HG03066 (cell line): ENCODE data around the gene MMP28.

Source experiments
- ATAC-seq: cut with Tn5 transposase; IDR thresholded peaks from one replicate; pipeline ENCODE4 v1.9.1; 2021; ENCODE audit warnings: low read depth; ENCODE audit not compliant: unreplicated experiment

MMP28 gene

DNA sequence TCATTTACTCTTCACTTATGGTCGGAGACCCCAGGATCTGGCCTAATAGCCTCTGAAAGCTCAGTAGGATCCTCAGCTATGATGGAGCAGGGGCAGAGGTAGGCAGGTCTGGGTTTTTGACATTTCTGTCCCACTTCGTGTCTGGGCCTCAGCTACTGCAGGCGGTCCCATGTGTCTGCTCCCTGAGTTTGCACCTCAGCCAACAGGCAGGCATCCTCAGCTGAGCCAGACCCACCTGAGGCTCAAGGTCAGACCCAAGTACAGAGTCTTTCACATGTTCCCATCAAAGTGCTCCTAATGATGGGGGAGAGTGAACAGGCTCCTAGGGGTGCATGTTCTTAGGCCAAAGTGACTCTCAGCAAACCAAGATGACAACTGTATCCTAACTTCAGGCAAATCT, 66.9 kb downstream of the MMP28 start:
- no peak for ATAC-seq

DNA sequence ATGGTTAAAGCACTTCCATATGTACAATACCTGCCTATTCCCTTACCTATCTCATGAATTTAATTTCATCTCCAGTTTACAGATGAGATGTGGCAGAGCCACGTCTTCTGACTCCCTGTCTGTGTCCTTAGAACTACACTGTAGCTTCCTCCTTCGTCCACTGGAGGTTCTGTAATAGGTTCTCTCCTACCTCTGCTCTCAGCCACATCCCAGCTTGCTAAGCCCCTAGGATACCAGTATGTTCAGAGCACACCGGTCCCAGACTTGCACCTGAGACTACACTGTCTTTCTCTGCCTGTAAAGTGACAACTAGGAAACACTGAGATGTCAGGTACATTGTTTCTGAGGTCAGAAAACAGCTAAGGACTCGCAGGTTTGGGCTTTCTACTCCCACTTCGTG, 67.8 kb downstream of the MMP28 start:
- ATAC-seq: no peak

DNA sequence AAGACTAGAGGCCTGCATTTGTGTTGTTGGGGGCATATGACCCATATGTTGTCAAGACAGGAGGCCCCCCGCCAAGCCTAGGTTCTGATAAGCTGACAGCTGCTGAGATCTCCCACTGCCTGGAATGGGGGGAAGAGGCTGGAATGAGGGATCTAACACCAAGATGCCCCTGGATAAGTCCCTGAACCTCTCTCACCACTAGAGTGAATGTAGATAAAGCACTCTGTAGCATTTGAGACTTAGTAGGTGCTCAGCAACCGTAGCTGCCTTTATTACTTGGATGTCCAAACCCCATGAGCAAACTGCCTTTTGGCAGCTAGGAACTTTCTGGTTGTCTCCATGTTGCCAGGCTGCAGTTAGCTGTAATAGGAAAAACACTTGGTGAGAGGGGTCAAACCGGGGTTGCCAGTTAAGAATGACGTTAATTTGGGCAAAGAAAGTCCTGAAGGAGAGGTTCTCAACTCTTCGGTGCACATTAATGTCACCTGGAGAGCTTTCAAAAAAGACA, 68.4 kb downstream of the MMP28 start:
- ATAC-seq: no peak

DNA sequence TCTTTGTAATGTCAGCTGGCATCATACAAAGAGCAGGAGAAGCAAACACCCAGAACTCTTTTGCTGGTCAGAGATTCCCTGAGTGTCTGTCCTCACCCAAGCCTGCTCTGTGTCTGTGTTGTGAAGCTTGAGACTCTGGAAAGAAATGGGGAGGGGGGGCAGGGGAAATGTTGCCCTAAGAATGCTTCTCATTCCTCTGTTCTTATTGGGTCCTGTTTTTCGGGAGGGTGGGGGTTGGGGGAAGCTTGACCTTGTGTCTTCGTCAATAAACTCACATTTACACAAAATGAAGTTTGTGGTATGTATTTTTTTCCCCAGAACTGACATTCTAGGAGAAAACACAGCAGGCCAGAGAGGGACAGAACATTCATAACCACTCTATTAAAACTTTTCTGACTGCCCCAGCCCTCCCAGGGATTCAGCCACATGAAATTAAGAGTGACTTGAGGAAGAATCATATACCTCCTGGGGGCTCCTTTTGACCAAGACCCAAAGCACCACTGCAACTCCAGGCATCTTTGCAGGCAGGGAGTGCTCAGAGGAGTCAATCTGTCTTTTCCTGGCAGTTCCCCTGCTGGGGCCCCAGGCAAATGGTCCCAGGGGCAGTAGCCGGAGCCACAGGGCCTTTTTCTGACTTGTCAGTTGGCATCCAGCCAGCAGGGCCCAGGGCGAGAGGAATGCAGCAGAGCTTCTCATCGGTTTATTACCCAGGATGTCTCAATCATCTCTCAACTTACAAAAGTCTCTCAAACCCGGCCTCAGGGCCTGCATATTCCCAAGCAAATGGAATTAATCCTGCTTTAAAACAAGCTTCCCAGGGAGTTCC, 69.1 kb downstream of the MMP28 start:
- no peak for ATAC-seq

DNA sequence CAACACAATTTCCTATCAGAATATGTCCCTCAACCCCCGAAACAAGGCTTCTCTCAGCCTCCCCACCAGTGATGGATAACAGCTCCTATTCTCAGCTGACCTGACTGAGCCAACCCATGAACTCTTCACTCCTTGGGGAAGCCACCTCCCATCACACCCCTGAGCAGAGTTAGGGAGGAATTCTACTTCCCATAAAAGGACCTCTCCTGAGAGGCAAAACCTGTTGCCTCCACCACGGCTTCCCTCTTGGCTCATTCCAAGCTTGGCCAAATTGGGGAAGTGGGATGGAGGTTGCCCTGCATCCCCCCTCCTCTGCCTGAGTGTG, 69.7 kb downstream of the MMP28 start:
- ATAC-seq: no peak

DNA sequence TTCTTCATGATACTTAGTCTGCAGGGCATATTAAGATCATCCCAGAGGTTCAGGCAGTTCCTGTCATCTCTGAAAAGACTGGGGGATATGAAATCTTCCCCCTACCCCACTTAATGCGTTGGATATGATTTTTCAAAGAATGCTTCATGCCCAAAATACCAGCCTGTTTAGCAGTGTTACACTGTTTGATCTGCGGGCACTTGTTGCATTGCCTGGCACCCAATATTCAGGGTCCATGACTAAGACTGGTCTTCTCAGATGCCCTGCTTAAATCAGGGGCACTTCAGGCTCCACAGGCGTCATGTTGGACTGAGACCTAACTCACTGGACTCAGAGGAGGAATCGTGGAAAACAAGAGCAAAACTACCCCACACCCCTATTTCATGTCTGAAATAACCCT, 70.4 kb downstream of the MMP28 start:
- no peak for ATAC-seq

DNA sequence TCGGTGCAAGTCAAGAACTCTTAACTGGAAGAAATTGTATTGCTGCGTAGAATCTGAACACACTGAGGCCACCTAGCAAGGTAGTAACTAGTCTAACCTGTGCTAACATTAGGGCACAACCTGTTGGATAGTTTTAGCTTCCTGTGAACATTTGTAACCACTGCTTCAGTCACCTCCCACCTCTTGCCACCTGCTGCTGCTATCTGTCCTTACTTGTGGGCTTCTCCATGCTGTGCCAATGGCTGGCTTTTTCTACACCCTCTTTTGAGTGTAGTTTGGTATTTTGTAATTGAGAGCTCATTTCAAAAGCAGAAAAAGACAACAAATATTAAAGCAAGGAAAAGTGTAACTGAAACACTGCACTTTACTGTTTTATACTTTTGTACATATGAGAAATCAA, 71.7 kb downstream of the MMP28 start:
- no peak for ATAC-seq

DNA sequence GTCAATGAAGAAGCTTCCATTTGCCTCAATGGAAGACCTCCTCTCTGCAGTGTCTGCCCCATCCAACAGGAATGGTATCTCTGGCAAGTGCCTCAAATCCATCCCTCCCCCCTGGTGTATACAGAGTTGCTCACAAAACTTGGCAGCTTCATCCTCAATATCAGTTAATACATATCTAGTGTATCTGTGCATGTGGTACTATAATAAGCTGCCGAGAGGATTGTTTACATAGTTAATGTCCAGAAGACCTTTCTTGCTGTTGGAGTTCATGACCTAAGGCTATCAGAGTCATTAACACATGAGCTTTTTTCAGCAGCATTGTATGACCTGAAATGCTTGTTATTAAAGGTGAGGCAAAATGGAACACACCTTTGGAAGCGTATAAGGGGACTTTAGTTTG, 78.0 kb downstream of the MMP28 start:
- ATAC-seq: no peak

DNA sequence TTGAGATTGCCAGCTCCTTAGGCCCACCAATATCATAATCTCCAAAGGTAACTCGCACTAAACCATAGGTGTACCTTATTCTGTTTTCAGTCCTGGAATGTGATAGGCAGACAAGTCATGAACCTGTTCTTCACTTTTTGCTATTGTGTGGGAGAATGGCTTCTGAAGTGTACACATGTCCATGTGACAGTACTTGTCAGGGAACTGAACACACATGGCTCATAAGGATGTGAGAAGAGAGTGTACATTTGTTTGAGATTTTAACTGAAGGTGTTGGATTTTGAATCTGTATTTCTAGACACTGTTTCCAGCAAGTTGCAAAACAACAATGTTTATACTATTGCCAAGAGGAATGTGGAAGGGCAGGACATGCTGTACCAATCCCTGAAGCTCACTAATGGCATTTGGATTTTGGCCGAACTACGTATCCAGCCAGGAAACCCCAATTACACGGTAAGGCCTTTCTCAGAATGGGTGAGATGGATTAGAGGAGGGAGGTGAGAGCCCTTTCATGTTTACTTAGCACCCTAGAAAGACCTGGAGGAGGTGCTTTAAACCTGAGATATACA, 78.5 kb downstream of the MMP28 start:
- no peak for ATAC-seq

DNA sequence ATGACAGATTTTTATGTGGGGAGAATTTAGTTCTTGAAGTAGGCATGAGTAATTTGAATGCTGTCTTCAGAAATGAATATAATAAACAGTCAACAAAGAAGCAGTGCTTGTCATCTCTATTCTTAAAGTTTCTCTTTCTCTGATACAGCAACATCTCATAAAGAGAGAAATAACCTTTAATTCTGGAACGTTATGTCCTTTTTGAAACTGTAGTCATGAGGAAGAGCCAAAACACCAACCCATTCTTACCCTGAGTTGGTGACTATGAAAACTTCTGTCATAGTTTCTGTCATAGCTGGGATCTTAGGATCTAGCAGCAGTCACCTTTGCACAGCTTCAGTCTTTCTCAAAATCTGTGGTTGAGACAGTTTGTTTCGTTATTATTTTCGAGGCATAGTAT, 79.3 kb downstream of the MMP28 start:
- no peak for ATAC-seq
